Nephron progenitor cell (in vitro differentiated cells): Measurements from ENCODE around the gene ARL8B.

ENCODE experiments used
- DNase-seq: peaks from one replicate; pipeline ENCODE4 v3.0.0; 2021
- H3K27ac Mint-ChIP-seq: 2 replicates; pipeline ENCODE4 v1.8.0; 2021; ENCODE audit warnings: mild to moderate bottlenecking, moderate library complexity, mixed read lengths
- H3K27me3 Mint-ChIP-seq: 2 replicates; pipeline ENCODE4 v1.8.0; 2021; ENCODE audit warnings: mild to moderate bottlenecking, low read depth, mixed read lengths; ENCODE audit not compliant: poor library complexity
- H3K36me3 Mint-ChIP-seq: 2 replicates; pipeline ENCODE4 v1.8.0; 2021; ENCODE audit warnings: low read depth, mixed read lengths
- H3K4me1 Mint-ChIP-seq: 2 replicates; pipeline ENCODE4 v1.8.0; 2021; ENCODE audit warnings: mixed read lengths
- H3K4me3 Mint-ChIP-seq: 2 replicates; pipeline ENCODE4 v1.8.0; 2021; ENCODE audit warnings: mild to moderate bottlenecking, moderate library complexity, mixed read lengths
- H3K9me3 Mint-ChIP-seq: 2 replicates; pipeline ENCODE4 v1.8.0; 2021; ENCODE audit warnings: mild to moderate bottlenecking, moderate library complexity, mixed read lengths
- CTCF ChIP-seq: fragments of 200-600 bp; sonication (generic); IDR thresholded peaks from 2 replicates; pipeline ENCODE4 v1.5.0; 2021; ENCODE audit warnings: antibody characterized with exemption

The ARL8B gene

DNA sequence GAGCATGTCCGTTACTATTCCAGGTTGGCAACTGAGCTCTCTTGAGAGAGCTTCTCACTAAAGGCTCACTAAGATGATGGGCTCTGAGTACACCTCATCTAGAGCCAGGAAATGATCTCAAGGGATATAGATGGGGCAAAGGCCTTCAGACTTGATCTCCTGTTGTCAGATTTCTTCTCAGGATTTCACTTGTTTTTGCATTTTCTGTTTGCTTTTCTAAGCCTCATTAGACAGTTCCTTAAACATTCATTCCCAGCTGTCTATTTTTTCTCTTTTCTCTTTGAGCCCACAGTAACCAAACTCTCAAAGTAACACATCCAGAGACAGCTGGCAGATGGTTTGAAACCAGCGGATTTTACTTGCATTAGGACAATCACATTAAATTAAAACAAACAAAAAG is 28.4 kb upstream of the ARL8B start:
- DNase-seq = no peak
- peaks cover 75% of the 10 kb centered on the region for H3K27me3 Mint-ChIP-seq
- no peak for TF ChIP-seq CTCF
- no peak overlapping the region for H3K4me3 Mint-ChIP-seq
- no peaks in the 10 kb centered on the region for H3K9me3 Mint-ChIP-seq
- H3K36me3 Mint-ChIP-seq = no peaks in the 10 kb centered on the region
- H3K27ac Mint-ChIP-seq = no peak overlapping the region
- peaks cover 12% of the 10 kb centered on the region for H3K4me1 Mint-ChIP-seq

DNA sequence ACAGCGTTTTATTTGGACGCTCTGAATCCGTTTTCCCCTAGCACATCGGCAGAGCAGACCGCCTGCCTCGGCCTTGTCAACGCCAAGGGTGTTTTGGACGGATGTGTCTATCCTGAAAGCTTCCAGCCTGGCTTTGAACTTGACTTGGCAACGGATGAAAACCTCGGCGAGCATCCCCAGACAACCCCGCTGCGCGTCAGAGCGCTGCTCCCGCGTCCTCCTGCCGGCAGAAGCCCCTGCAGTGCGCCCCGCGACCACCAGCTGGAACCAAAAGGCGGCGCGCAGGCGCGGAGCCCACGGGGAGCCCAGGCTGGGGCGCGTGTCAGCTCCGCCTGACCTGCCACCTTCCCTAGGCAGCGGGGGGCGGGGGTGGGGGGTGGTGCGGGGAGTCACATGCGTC is 26.2 kb upstream of the ARL8B start:
- no peak overlapping the region for H3K27ac Mint-ChIP-seq
- peak; percentile 82 for DNase-seq
- TF ChIP-seq CTCF = peak; percentile 43
- no peaks in the 10 kb centered on the region for H3K36me3 Mint-ChIP-seq
- H3K4me1 Mint-ChIP-seq = peaks cover 12% of the 10 kb centered on the region
- H3K27me3 Mint-ChIP-seq = peaks cover 79% of the 10 kb centered on the region
- peak overlapping the region; percentile 73 for H3K4me3 Mint-ChIP-seq
- H3K9me3 Mint-ChIP-seq = no peaks in the 10 kb centered on the region

DNA sequence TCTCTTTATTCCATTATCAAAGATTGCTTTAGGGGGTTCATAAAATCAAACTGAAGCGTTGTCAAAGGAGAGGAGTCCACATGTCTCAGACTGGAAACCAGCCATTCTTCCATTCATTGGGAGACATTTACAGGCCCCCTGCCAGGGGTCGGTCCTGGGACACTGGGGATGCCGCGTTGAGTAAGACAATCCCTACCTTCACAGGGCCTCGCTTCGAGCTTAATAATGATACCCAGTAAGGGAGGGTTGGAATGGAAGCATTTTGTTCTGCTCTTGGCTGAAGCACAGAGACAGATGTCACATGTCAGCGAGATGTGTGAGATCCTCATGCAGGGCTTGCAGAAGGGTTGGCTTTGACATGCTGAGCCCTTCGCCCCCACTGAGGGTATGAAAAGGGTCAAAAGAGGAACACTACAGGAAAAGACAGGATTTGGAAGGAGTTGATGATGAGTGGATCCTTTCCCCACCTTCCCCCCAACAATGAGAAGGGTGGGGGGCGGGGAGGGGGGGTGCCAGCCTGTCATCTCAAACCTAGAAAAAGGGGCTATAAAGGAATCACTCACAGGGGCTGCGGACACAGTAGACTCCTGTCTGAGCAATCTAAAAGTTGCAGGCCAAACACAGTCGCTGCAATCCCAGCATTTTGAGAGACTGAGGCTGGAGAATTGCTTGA is 25.6 kb upstream of the ARL8B start:
- Mint-ChIP-seq H3K9me3 (no peaks in the 10 kb centered on the region), H3K4me3 (peak overlapping the region; percentile 46), H3K4me1 (peaks cover 12% of the 10 kb centered on the region), H3K27ac (no peak overlapping the region), H3K36me3 (no peaks in the 10 kb centered on the region), H3K27me3 (peaks cover 76% of the 10 kb centered on the region)
- TF ChIP-seq CTCF = no peak
- no peak for DNase-seq

DNA sequence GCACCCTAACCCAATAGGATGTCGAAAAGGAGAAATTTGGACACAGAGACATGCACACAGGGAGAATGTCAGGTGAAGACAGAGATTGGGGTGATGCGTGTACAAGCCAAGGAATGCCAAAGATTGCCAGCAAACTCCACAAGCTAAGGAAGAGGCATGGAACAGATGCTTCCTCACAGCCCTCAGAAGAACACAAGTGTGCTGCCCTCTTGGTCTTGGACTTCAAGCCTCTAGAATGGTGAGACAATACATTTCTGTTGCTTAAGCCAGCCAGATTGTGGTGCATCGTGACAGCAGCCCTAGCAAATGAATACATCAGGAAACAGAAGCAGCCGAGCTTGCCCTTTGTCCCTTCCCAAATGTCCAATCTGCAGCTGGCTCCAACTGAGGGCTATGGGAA is 23.7 kb upstream of the ARL8B start:
- no peaks in the 10 kb centered on the region for H3K9me3 Mint-ChIP-seq
- no peak for TF ChIP-seq CTCF
- H3K27ac Mint-ChIP-seq = no peak overlapping the region
- no peak for DNase-seq
- no peaks in the 10 kb centered on the region for H3K36me3 Mint-ChIP-seq
- no peak overlapping the region for H3K4me3 Mint-ChIP-seq
- peaks cover 12% of the 10 kb centered on the region for H3K4me1 Mint-ChIP-seq
- peaks cover 78% of the 10 kb centered on the region for H3K27me3 Mint-ChIP-seq

DNA sequence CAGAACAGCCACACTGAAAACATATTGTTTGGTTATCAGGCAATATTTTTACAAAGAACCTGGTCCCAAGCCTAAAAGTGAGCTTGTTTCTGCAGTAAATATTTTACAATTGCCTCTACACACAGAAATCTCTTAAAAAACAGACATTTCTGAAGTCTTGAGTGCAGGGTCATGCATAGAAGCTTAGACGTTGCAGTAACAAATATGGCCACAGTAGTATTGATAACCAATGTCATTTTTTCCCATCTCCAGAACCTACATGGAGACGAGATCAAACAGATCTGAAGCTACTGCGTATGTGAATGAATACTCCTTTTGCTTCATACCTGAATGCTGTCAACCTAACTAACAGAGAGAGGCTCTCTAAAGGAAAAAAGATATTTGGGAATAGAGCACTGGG is 19.6 kb upstream of the ARL8B start:
- Mint-ChIP-seq H3K36me3 (no peaks in the 10 kb centered on the region), H3K4me1 (peaks cover 5% of the 10 kb centered on the region), H3K4me3 (no peak overlapping the region), H3K9me3 (no peaks in the 10 kb centered on the region), H3K27me3 (peaks cover 47% of the 10 kb centered on the region), H3K27ac (no peak overlapping the region)
- TF ChIP-seq CTCF = no peak
- DNase-seq = no peak

- H3K9me3 Mint-ChIP-seq = no peaks in the 10 kb centered on the region
- no peak overlapping the region for H3K27ac Mint-ChIP-seq
- no peaks in the 10 kb centered on the region for H3K36me3 Mint-ChIP-seq
- TF ChIP-seq CTCF = no peak
- H3K27me3 Mint-ChIP-seq = peaks cover 35% of the 10 kb centered on the region
- H3K4me1 Mint-ChIP-seq = peaks cover 5% of the 10 kb centered on the region
- no peak overlapping the region for H3K4me3 Mint-ChIP-seq
- no peak for DNase-seq
Measured at GRCh38 chr3:5103743-5104142, 18.3 kb upstream of the ARL8B start.
